ENCODE measurements around the gene SLC25A30. TPM values are rescaled to one million over a fixed set of nuclear protein-coding genes. Genes with fewer than 3 reads are reported as not detected.

SLC25A30 gene
- total RNA-seq, 4 donors from 2014 or later, result 10.1 to 21.9 (median 11.9) TPM

- DNase-seq (ENCODE audit: low spot score) (no peak), ATAC-seq (ENCODE audit: low FRiP score) (no peak)
- no peak for TF ChIP-seq CTCF (IDR thresholded peaks at IDR 0.05)
These were observed 33.1 kb upstream of the SLC25A30 start for GRCh38 chr13:45451282-45451681.

DNA sequence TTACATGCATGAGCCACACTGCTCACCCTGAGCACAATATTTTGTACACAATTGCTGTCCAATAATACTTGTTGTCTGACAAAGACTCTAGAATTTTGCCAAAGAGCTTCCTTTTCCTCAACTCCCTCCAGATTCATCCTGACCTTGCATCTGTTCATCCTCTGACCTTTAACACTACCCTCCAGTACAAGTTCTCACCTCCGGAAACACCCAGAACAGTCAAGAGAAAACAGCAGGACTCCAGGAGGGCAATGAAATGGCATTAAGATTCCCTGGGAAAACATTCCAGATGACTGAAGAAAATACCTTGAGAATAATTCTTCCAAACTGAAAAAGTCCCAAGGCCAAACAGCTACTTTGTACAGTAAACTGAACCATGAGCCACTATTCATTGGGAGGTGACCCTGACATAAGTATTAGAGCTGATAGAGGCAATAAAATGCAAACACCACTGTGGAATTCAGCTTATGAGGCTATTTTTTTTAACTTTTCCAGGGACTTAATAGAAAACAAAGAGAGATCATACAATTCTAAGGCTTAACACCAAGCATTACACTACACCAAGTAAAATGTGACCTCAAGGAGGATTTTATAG, 30.9 kb upstream of the SLC25A30 start:
- DNase-seq (ENCODE audit: low spot score), result no peak
- TF ChIP-seq CTCF (IDR thresholded peaks at IDR 0.05), result no peak
- no peak for ATAC-seq (ENCODE audit: low FRiP score)

GRCh38 chr13:45447050-45447661, 29.0 kb upstream of the SLC25A30 start:
- no peak for TF ChIP-seq CTCF (IDR thresholded peaks at IDR 0.05)
- ATAC-seq (ENCODE audit: low FRiP score) (no peak), DNase-seq (ENCODE audit: low spot score) (no peak)

GRCh38 chr13:45446181-45446580, 28.0 kb upstream of the SLC25A30 start:
- TF ChIP-seq CTCF (IDR thresholded peaks at IDR 0.05), result no peak
- ATAC-seq (ENCODE audit: low FRiP score), result no peak
- no peak for DNase-seq (ENCODE audit: low spot score)

DNA sequence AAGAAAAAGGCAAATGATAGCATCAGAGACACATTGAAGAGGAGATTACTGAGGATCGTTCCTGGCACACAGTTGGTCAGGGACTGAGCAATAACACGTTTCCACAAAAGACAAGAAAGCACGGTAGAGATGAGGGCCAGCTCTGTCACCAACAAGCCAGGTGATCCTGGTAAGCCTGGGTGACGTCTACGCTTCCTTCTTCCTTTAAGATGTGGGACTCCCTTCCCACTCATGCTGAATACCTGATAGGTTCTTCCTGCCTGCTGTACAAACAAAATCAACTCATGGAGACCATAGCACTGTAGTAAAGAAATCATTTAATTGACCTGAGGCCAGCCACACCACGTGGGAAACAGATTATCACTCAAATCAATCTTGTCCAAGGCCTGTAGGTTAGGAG, 26.9 kb upstream of the SLC25A30 start:
- ATAC-seq (ENCODE audit: low FRiP score) (no peak), DNase-seq (ENCODE audit: low spot score) (no peak)
- TF ChIP-seq CTCF (IDR thresholded peaks at IDR 0.05), result no peak

DNA sequence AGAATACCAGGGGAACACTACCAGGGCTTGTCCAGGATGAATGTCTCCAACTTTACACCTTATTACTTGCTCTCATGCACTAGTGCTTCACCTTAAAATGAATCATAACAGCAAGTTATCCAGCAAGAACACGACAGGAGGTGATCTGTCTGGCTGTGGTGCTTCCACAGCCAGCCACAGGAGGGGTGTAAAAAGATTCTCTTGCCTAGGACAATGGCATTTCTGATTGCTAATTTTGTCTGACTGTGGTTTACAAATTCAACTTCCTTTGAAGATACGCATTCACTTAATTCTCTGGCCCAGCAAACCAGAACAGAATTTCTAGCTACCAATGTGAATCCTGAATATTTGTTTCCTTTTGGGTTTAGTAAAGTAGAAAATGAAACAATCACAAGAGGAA, 23.5 kb upstream of the SLC25A30 start:
- DNase-seq (ENCODE audit: low spot score), result no peak
- TF ChIP-seq CTCF (IDR thresholded peaks at IDR 0.05), result no peak
- no peak for ATAC-seq (ENCODE audit: low FRiP score)

DNA sequence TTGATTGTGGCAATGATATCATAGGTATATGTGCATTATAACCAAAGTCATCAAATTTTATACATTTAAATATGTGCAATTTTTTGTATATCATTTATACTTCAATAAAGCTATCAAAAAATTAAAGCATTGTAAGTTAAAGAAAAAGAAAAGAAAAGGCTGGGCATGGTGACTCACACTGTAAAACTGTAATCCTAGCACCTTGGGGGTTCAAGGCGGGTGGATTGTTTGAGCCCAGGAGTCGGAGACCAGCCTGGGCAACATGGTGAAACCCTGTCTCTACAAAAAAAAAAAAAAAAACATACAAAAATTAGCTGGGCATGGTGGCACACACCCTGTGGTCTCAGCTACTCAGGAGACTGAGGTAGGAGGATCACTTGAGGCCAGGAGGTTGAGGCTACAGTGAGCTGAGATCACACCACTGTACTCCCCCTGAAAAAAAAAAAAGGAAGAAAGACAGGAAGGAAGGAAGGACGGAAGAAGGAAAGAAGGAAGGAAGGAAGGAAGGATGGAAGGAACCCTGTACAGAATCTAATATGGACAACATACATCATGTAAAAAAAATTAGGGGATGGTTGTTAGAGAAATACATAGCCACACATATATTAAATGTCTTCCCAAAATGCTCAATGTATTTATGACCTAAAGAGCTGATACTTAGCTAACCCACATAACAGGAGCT, 21.7 kb upstream of the SLC25A30 start:
- DNase-seq (ENCODE audit: low spot score) (no peak), ATAC-seq (ENCODE audit: low FRiP score) (no peak)
- no peak for TF ChIP-seq CTCF (IDR thresholded peaks at IDR 0.05)
